K562 (cell line): ENCODE data around the gene RIT1. TPM values are rescaled to one million over a fixed set of nuclear protein-coding genes. Genes with fewer than 3 reads are reported as not detected.

ENCODE experiments used
- BACH1 ChIP-seq: fragments of 200-800 bp; sonication (Bioruptor generic); IDR thresholded peaks from 2 replicates; pipeline ENCODE4 v1.6.1; 2016; ENCODE audit warnings: missing genetic modification characterization, missing compliant biosample characterization
- CCNT2 ChIP-seq: IDR thresholded peaks from 2 replicates; pipeline ENCODE4 v1.6.1; 2011; ENCODE audit warnings: borderline replicate concordance, low read depth, mild to moderate bottlenecking, moderate library complexity, mixed read lengths, low read length; ENCODE audit not compliant: insufficient read length; ENCODE audit errors: extremely low read depth
- CREBBP ChIP-seq: IDR thresholded peaks from one replicate; pipeline ENCODE4 v1.6.1; 2012; ENCODE audit warnings: low read depth, mild to moderate bottlenecking, control low read depth, inconsistent platforms, low read length
- KAT8 ChIP-seq: fragments of 450-650 bp; IDR thresholded peaks from 2 replicates; pipeline ENCODE4 v1.6.1; 2016; ENCODE audit warnings: low read depth, mild to moderate bottlenecking
- RBBP5 ChIP-seq: fragments of 200-600 bp; sonication (generic); IDR thresholded peaks from 2 replicates; pipeline ENCODE4 v1.6.1; 2012; ENCODE audit warnings: borderline replicate concordance, mild to moderate bottlenecking, low read length, control low read depth, inconsistent platforms; ENCODE audit not compliant: insufficient read depth, poor library complexity, severe bottlenecking
- SMC3 ChIP-seq: conservative IDR thresholded peaks from 2 replicates; pipeline ENCODE4 v1.6.1; 2011; ENCODE audit warnings: low read depth, low read length, improper control_type of control experiment; ENCODE audit not compliant: insufficient read depth
- SREBF1 ChIP-seq: fragments of 150-350 bp; IDR thresholded peaks from 2 replicates; pipeline ENCODE4 v1.6.1; 2014; ENCODE audit warnings: antibody characterized with exemption, low read depth, low read length, borderline replicate concordance
- STAT5B ChIP-seq: fragments of 250-450 bp; sonication (Bioruptor Pico); IDR thresholded peaks from 2 replicates; pipeline ENCODE4 v1.8.0; 2021; ENCODE audit warnings: mild to moderate bottlenecking, inconsistent platforms
- TCF7 ChIP-seq: sonication (generic); IDR thresholded peaks from 2 replicates; pipeline ENCODE4 v1.6.1; 2016; ENCODE audit warnings: antibody characterized with exemption, borderline replicate concordance
- ZBTB7A ChIP-seq: IDR thresholded peaks from 2 replicates; pipeline ENCODE4 v1.6.1; 2011; ENCODE audit warnings: low read depth, mild to moderate bottlenecking, low read length, moderate library complexity, borderline replicate concordance; ENCODE audit not compliant: control insufficient read depth
- polyA plus RNA-seq, 8 experiments: library from polyadenylated mRNA; depleted of rRNA in 4 of 8; stranded (reverse) in 5 of 8; unstranded in 3 of 8; fragments of >200 nt; fragmentation: Nextera tagmentation in 2 of 8; fragmentation: Illumina TruSeq in 1 of 8; extraction: Ambion mirVana in 2 of 8; extraction: Trizol in 1 of 8; gene quantifications; 2 replicates each; pipeline versions ENCODE4 v1.2.1 to v1.2.3, GENCODE V29; 2011 to 2014; ENCODE audit warnings: inconsistent platforms in 1 of 8, missing spikeins in 1 of 8
- total RNA-seq, 7 experiments: library from RNA; depleted of rRNA in 6 of 7; stranded (reverse); fragments of >200 nt in 6 of 7; fragmentation: Illumina TruSeq in 2 of 7; extraction: Trizol in 2 of 7; gene quantifications; 2 replicates each; pipeline versions ENCODE4 v1.2.1 to v1.2.3, GENCODE V29; 2011 to 2021; ENCODE audit warnings: low replicate concordance in 1 of 7
- TF ChIP-seq, protein P1 (sequence below), 2 experiments: fragments of 200-800 bp in 1 of 2; sonication (Bioruptor generic) in 1 of 2; sonication (generic) in 1 of 2; formaldehyde crosslinking in 1 of 2; IDR thresholded peaks in 1 of 2; conservative IDR thresholded peaks in 1 of 2; 2 replicates each; pipeline versions ENCODE4 v1.5.0 to v1.6.1; 2016 to 2020; ENCODE audit warnings: missing compliant biosample characterization in 1 of 2, missing genetic modification characterization in 1 of 2, missing genetic modification reagents in 1 of 2
- TF ChIP-seq, protein P2 (sequence below): fragments of 250-450 bp; sonication (Bioruptor Pico); IDR thresholded peaks from 2 replicates; pipeline ENCODE4 v1.5.0; 2021; ENCODE audit warnings: mild to moderate bottlenecking, moderate library complexity
- TF ChIP-seq, protein P3 (sequence below): fragments of 250-450 bp; sonication (Bioruptor Pico); IDR thresholded peaks from 2 replicates; pipeline ENCODE4 v1.4.0; 2020

Gene RIT1
- total and polyA plus RNA-seq, 9 of the 15 experiments (the other 6 are each of a cell fraction or from before 2014, with no cell fraction given): 13.5 to 57.6 (median 22.9) TPM

DNA sequence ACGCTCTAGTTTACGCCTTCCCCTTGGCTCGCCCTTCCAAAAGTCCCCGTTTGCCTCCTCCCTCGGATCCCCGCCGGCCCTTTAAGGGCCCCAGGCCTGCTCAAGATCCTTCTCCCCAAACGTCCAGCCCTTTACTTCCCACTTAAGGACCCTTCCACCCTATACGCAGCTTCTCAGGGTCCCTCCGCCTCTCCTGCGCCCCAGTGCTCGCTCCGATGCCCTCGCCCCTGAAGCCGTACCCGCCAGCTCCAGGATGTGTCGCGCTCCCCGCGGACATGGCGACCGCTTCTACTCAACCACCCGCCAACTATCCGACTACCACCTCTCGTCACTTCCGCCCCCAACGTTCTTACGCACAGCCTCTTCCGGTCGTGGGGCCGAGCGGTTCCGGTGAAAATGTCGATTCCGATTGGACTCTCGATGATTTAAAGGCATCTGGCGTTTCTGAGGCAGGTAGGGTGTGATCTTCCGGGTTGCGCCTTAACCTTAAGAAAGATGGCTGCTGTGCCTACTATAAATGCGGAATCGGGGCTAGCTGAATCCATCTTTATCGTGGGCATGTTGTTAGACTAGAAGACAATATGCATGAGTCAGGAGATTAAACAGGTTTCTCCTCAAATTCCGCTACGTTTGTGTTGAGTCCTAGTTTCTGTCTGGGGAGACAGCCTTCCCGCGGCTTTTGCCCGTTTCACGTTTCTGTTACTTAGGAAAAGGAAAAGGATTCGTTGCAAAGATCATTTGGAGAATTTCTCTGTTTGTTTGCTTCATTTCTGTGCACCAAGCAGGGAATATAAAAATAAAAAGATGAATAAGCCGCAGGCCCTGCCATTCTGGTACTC, 23.2 kb upstream of the RIT1 start, which contains the start of gene KHDC4 (continued):
- TF ChIP-seq, protein P1, sequence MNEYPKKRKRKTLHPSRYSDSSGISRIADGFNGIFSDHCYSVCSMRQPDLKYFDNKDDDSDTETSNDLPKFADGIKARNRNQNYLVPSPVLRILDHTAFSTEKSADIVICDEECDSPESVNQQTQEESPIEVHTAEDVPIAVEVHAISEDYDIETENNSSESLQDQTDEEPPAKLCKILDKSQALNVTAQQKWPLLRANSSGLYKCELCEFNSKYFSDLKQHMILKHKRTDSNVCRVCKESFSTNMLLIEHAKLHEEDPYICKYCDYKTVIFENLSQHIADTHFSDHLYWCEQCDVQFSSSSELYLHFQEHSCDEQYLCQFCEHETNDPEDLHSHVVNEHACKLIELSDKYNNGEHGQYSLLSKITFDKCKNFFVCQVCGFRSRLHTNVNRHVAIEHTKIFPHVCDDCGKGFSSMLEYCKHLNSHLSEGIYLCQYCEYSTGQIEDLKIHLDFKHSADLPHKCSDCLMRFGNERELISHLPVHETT (CRISPR knock-in tag; conservative IDR thresholded peaks at IDR 0.05 in 1 of 2, IDR thresholded peaks at IDR 0.05 in 1 of 2): peak in 1 of 2 experiments; percentile 90; a peak in 1 of 4 replicates
- TF ChIP-seq CCNT2: no peak
- peak; percentile 22; the same call in 1 of the 2 replicates for TF ChIP-seq SREBF1
- peak; percentile 73 for TF ChIP-seq BACH1 (tag)
- TF ChIP-seq SMC3: no peak
- no peak for TF ChIP-seq CREBBP
- no peak for TF ChIP-seq ZBTB7A
- TF ChIP-seq, protein P2, sequence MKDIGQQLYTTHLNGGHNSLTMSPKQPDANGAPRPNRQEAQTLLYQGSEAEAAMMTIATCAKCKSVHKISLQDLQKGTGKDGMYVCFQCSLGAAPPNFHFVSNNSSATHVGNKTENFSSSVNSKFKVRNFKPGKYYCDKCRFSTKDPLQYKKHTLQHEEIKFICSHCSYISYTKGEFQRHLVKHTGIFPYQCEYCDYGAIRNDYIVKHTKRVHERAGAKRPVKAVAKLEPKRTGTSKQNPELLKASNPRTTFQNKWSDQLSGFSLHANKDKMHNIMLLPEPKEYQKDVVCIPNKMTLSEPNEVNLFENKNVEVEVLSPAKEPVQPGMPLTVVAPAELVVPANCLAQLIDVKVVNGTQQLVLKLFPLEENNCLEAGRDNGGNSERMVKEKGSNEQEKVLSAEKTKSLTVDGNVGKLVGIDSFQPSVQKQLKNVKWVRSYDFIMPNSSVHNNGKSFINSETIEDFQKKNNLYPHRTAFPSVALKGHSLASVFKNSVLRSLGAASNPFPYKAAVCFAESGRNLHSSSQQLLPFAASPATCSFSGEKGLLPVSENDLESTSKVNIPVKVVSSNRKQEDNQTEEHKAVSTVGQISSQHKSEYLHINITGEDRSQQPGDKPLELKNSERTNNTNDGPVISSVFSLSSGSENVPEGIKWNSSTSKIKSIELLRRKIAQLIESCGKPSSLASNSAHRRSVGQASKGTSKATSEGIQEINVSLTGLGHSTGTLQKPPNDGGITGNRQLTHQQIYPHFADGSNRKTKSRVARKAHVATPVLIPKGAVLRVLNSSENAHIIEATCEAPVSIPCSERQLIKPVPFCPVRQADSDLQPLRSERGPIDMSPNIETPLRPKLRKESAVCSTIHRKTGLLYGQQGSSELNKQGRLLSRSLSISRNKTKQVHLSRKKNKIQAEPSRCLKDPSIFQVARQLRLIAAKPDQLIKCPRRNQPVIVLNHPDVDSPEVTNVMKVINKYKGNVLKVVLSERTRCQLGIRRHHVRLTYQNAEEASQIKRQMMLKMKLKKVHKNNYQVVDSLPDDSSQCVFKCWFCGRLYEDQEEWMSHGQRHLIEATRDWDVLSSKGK (CRISPR knock-in tag): no peak
- TF ChIP-seq, protein P3, sequence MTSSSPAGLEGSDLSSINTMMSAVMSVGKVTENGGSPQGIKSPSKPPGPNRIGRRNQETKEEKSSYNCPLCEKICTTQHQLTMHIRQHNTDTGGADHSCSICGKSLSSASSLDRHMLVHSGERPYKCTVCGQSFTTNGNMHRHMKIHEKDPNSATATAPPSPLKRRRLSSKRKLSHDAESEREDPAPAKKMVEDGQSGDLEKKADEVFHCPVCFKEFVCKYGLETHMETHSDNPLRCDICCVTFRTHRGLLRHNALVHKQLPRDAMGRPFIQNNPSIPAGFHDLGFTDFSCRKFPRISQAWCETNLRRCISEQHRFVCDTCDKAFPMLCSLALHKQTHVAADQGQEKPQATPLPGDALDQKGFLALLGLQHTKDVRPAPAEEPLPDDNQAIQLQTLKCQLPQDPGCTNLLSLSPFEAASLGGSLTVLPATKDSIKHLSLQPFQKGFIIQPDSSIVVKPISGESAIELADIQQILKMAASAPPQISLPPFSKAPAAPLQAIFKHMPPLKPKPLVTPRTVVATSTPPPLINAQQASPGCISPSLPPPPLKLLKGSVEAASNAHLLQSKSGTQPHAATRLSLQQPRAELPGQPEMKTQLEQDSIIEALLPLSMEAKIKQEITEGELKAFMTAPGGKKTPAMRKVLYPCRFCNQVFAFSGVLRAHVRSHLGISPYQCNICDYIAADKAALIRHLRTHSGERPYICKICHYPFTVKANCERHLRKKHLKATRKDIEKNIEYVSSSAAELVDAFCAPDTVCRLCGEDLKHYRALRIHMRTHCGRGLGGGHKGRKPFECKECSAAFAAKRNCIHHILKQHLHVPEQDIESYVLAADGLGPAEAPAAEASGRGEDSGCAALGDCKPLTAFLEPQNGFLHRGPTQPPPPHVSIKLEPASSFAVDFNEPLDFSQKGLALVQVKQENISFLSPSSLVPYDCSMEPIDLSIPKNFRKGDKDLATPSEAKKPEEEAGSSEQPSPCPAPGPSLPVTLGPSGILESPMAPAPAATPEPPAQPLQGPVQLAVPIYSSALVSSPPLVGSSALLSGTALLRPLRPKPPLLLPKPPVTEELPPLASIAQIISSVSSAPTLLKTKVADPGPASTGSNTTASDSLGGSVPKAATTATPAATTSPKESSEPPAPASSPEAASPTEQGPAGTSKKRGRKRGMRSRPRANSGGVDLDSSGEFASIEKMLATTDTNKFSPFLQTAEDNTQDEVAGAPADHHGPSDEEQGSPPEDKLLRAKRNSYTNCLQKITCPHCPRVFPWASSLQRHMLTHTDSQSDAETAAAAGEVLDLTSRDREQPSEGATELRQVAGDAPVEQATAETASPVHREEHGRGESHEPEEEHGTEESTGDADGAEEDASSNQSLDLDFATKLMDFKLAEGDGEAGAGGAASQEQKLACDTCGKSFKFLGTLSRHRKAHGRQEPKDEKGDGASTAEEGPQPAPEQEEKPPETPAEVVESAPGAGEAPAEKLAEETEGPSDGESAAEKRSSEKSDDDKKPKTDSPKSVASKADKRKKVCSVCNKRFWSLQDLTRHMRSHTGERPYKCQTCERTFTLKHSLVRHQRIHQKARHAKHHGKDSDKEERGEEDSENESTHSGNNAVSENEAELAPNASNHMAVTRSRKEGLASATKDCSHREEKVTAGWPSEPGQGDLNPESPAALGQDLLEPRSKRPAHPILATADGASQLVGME (CRISPR knock-in tag): no peak
- TF ChIP-seq TCF7: no peak
- TF ChIP-seq RBBP5: peak; percentile 93
- TF ChIP-seq STAT5B (CRISPR knock-in tag): no peak
- TF ChIP-seq KAT8: peak; percentile 58; the same call in 1 of the 2 replicates
